CD4-positive, alpha-beta T cell treated with Interferon alpha-2 for 1 hour (primary cell): ENCODE measurements around the gene NKTR.
A peak's percentile ranks its signal among the peaks of the same experiment; 100 is the strongest.

Experiments used
- DNase-seq, 2 donors: peaks; one replicate each; pipeline ENCODE4 v3.0.0-alpha.2; 2020 to 2022

NKTR gene

GRCh38 chr3:42651248-42652091 lies 51.0 kb downstream of the NKTR start:
- no peak for DNase-seq

- no peak for DNase-seq
Measured at GRCh38 chr3:42652251-42652610, 51.7 kb downstream of the NKTR start.

GRCh38 chr3:42652611-42653302 lies 52.3 kb downstream of the NKTR start:
- DNase-seq = peak in 1 of 2 donors; percentile 50

GRCh38 chr3:42653303-42653559 lies 52.7 kb downstream of the NKTR start:
- no peak for DNase-seq

GRCh38 chr3:42653560-42654330 lies 53.3 kb downstream of the NKTR start, which contains the start of gene ZBTB47:
Gene ZBTB47 (plus strand): TSS chr3:42653697. CDS start chr3:42658356, 4,659 bp downstream.
- DNase-seq = no peak

GRCh38 chr3:42654331-42655201 lies 54.1 kb downstream of the NKTR start:
- peak in 1 of 2 donors; percentile 16 for DNase-seq

GRCh38 chr3:42655331-42655888 lies 54.9 kb downstream of the NKTR start:
- no peak for DNase-seq

GRCh38 chr3:42655980-42656679 lies 55.6 kb downstream of the NKTR start:
- no peak for DNase-seq

- DNase-seq = no peak
Measured at GRCh38 chr3:42656680-42657610, 56.5 kb downstream of the NKTR start.

- no peak for DNase-seq
Measured at GRCh38 chr3:42657675-42658074, 57.2 kb downstream of the NKTR start.

- no peak for DNase-seq
Measured at GRCh38 chr3:42658091-42658770, 57.7 kb downstream of the NKTR start.

GRCh38 chr3:42658771-42659390 lies 58.4 kb downstream of the NKTR start:
- DNase-seq = no peak

- DNase-seq = no peak
Measured at GRCh38 chr3:42659451-42660130, 59.1 kb downstream of the NKTR start.

GRCh38 chr3:42660131-42660715 lies 59.7 kb downstream of the NKTR start:
- no peak for DNase-seq

- DNase-seq = no peak
Measured at GRCh38 chr3:42660898-42661297, 60.4 kb downstream of the NKTR start.

- DNase-seq = no peak
Measured at GRCh38 chr3:42661593-42662022, 61.1 kb downstream of the NKTR start.

GRCh38 chr3:42662037-42662812 lies 61.7 kb downstream of the NKTR start:
- no peak for DNase-seq
